HEK293 (cell line): ENCODE results near the gene RNF166.

Experiments
- GLIS1 ChIP-seq: fragments of 450-650 bp; formaldehyde crosslinking; IDR thresholded peaks from 2 replicates; pipeline ENCODE4 v1.5.1; 2016; ENCODE audit warnings: missing biosample characterization, missing genetic modification characterization
- IKZF3 ChIP-seq: fragments of 450-650 bp; IDR thresholded peaks from 2 replicates; pipeline ENCODE4 v1.5.0; 2018; ENCODE audit warnings: missing biosample characterization, mild to moderate bottlenecking, missing genetic modification characterization, moderate library complexity
- INSM2 ChIP-seq: fragments of 450-650 bp; formaldehyde crosslinking; IDR thresholded peaks from 2 replicates; pipeline ENCODE4 v1.5.1; 2016; ENCODE audit warnings: missing biosample characterization, missing genetic modification characterization
- KLF16 ChIP-seq: fragments of 450-650 bp; formaldehyde crosslinking; IDR thresholded peaks from 2 replicates; pipeline ENCODE4 v1.5.1; 2017; ENCODE audit warnings: missing biosample characterization, missing genetic modification characterization
- KLF17 ChIP-seq: fragments of 450-650 bp; formaldehyde crosslinking; IDR thresholded peaks from 2 replicates; pipeline ENCODE4 v1.5.1; 2016; ENCODE audit warnings: missing biosample characterization, missing genetic modification characterization
- MZF1 ChIP-seq: fragments of 450-650 bp; formaldehyde crosslinking; IDR thresholded peaks from 2 replicates; pipeline ENCODE4 v1.5.1; 2017; ENCODE audit warnings: missing biosample characterization, missing genetic modification characterization, borderline replicate concordance
- OSR2 ChIP-seq: fragments of 450-650 bp; formaldehyde crosslinking; IDR thresholded peaks from 2 replicates; pipeline ENCODE4 v1.5.1; 2016; ENCODE audit warnings: missing biosample characterization, missing genetic modification characterization
- PRDM10 ChIP-seq: fragments of 450-650 bp; formaldehyde crosslinking; IDR thresholded peaks from 2 replicates; pipeline ENCODE4 v1.5.1; 2016; ENCODE audit warnings: missing biosample characterization, missing genetic modification characterization
- PRDM2 ChIP-seq: fragments of 450-650 bp; formaldehyde crosslinking; IDR thresholded peaks from 2 replicates; pipeline ENCODE4 v1.5.1; 2016; ENCODE audit warnings: missing biosample characterization, missing genetic modification characterization, borderline replicate concordance
- TCF7L2 ChIP-seq: IDR thresholded peaks from 2 replicates; pipeline ENCODE4 v1.6.1; 2011; ENCODE audit warnings: low read depth, mild to moderate bottlenecking, inconsistent platforms, low read length, moderate library complexity, borderline replicate concordance
- ZIC2 ChIP-seq: fragments of 450-650 bp; formaldehyde crosslinking; IDR thresholded peaks from 2 replicates; pipeline ENCODE4 v1.5.1; 2016; ENCODE audit warnings: missing biosample characterization, missing genetic modification characterization
- ZNF140 ChIP-seq: fragments of 450-650 bp; formaldehyde crosslinking; IDR thresholded peaks from 2 replicates; pipeline ENCODE4 v1.5.1; 2016; ENCODE audit warnings: missing biosample characterization, missing genetic modification characterization
- ZNF146 ChIP-seq: fragments of 450-650 bp; formaldehyde crosslinking; IDR thresholded peaks from 2 replicates; pipeline ENCODE4 v1.5.1; 2016; ENCODE audit warnings: missing biosample characterization, missing genetic modification characterization
- ZNF16 ChIP-seq: fragments of 450-650 bp; formaldehyde crosslinking; IDR thresholded peaks from 2 replicates; pipeline ENCODE4 v1.5.1; 2016; ENCODE audit warnings: low read depth, missing biosample characterization, missing genetic modification characterization
- ZNF211 ChIP-seq: fragments of 450-650 bp; formaldehyde crosslinking; IDR thresholded peaks from 2 replicates; pipeline ENCODE4 v1.5.1; 2016; ENCODE audit warnings: low read depth, missing biosample characterization, missing genetic modification characterization
- ZNF292 ChIP-seq: fragments of 450-650 bp; formaldehyde crosslinking; IDR thresholded peaks from 2 replicates; pipeline ENCODE4 v1.5.1; 2016; ENCODE audit warnings: low read depth, missing biosample characterization, missing genetic modification characterization, borderline replicate concordance
- ZNF549 ChIP-seq: fragments of 450-650 bp; IDR thresholded peaks from 2 replicates; pipeline ENCODE4 v1.5.1; 2018; ENCODE audit warnings: missing biosample characterization, missing genetic modification characterization, mild to moderate bottlenecking, inconsistent platforms, moderate library complexity
- ZNF561 ChIP-seq: fragments of 450-650 bp; IDR thresholded peaks from 2 replicates; pipeline ENCODE4 v1.5.1; 2018; ENCODE audit warnings: missing biosample characterization, missing genetic modification characterization, borderline replicate concordance
- ZNF596 ChIP-seq: fragments of 450-650 bp; IDR thresholded peaks from 2 replicates; pipeline ENCODE4 v1.5.0; 2018; ENCODE audit warnings: missing biosample characterization, mild to moderate bottlenecking, missing genetic modification characterization, moderate library complexity
- ZNF621 ChIP-seq: fragments of 450-650 bp; formaldehyde crosslinking; IDR thresholded peaks from 2 replicates; pipeline ENCODE4 v1.5.1; 2017; ENCODE audit warnings: missing biosample characterization, missing genetic modification characterization
- ZNF692 ChIP-seq: fragments of 450-650 bp; formaldehyde crosslinking; IDR thresholded peaks from 2 replicates; pipeline ENCODE4 v1.5.1; 2016; ENCODE audit warnings: missing biosample characterization, missing genetic modification characterization
- ZNF785 ChIP-seq: fragments of 450-650 bp; formaldehyde crosslinking; IDR thresholded peaks from 2 replicates; pipeline ENCODE4 v1.5.1; 2016; ENCODE audit warnings: missing biosample characterization, missing genetic modification characterization
- ZNF830 ChIP-seq: fragments of 450-650 bp; IDR thresholded peaks from 2 replicates; pipeline ENCODE4 v1.5.0; 2018; ENCODE audit warnings: missing biosample characterization, missing genetic modification characterization, low read depth, mild to moderate bottlenecking, moderate library complexity
- ZSCAN5A ChIP-seq: fragments of 450-650 bp; formaldehyde crosslinking; IDR thresholded peaks from 2 replicates; pipeline ENCODE4 v1.5.1; 2016; ENCODE audit warnings: missing biosample characterization, missing genetic modification characterization

RNF166 gene

GRCh38 chr16:88686062-88686438 lies 20.2 kb downstream of the RNF166 start (continued):
- TF ChIP-seq PRDM2 (tag by site-specific recombination) (no peak), GLIS1 (tag by site-specific recombination) (peak; percentile 34; the same call in 1 of the 2 replicates), ZIC2 (tag by site-specific recombination) (peak; percentile 56; the same call in 1 of the 2 replicates), INSM2 (tag by site-specific recombination) (no peak), ZNF292 (tag by site-specific recombination) (no peak), IKZF3 (tag by site-specific recombination) (no peak), ZNF830 (tag by site-specific recombination) (no peak), ZNF16 (no peak), ZNF140 (tag by site-specific recombination) (no peak), MZF1 (tag by site-specific recombination) (no peak), KLF17 (tag by site-specific recombination) (no peak), ZNF211 (tag by site-specific recombination) (no peak), ZNF785 (tag by site-specific recombination) (no peak), ZNF561 (tag by site-specific recombination) (no peak), ZNF621 (tag by site-specific recombination) (no peak), ZNF549 (tag by site-specific recombination) (no peak), OSR2 (tag by site-specific recombination) (no peak), ZNF692 (tag by site-specific recombination) (0 out of 2 replicates have a peak, but pooled peaks have one; percentile 14), TCF7L2 (no peak), ZSCAN5A (tag by site-specific recombination) (no peak), ZNF146 (no peak), PRDM10 (tag by site-specific recombination) (peak; percentile 50), ZNF596 (tag by site-specific recombination) (no peak), KLF16 (0 out of 2 replicates have a peak, but pooled peaks have one; percentile 6)
